Measurements from ENCODE around the gene HYI. TPM values are rescaled to one million over a fixed set of nuclear protein-coding genes. Genes with fewer than 3 reads are reported as not detected.
A peak's percentile ranks its signal among the peaks of the same experiment; 100 is the strongest.

HYI gene
- total RNA-seq, 6 experiments from 2014 or later, result 45.6 to 71.1 (median 61.7) TPM

- H3K4me1 Mint-ChIP-seq (ENCODE audit: low read depth), result peaks cover 12% of the 10 kb centered on the region; the same call in 1 of the 2 replicates
- H3K27me3 Mint-ChIP-seq (ENCODE audit: insufficient read depth), result no peaks in the 10 kb centered on the region
- no peak for TF ChIP-seq CTCF (IDR thresholded peaks at IDR 0.05)
- peaks cover 48% of the 10 kb centered on the region for H3K36me3 Mint-ChIP-seq (ENCODE audit: low read depth)
- H3K4me3 Mint-ChIP-seq, result no peak overlapping the region
- H3K9me3 Mint-ChIP-seq, result no peaks in the 10 kb centered on the region
- no peak overlapping the region for H3K27ac Mint-ChIP-seq
- DNase-seq, result no peak
Observed at GRCh38 chr1:43405219-43405875, 48.4 kb downstream of the HYI start.

- Mint-ChIP-seq H3K9me3 (no peaks in the 10 kb centered on the region), H3K4me3 (no peak overlapping the region), H3K36me3 (ENCODE audit: low read depth) (peaks cover 39% of the 10 kb centered on the region), H3K27ac (no peak overlapping the region), H3K4me1 (ENCODE audit: low read depth) (peaks cover 5% of the 10 kb centered on the region; the same call in 1 of the 2 replicates), H3K27me3 (ENCODE audit: insufficient read depth) (no peaks in the 10 kb centered on the region)
- DNase-seq, result no peak
- TF ChIP-seq CTCF (IDR thresholded peaks at IDR 0.05), result no peak
Observed at GRCh38 chr1:43404353-43404752, 49.4 kb downstream of the HYI start.

GRCh38 chr1:43402089-43402865 is 51.5 kb downstream of the HYI start:
- no peak overlapping the region for H3K4me3 Mint-ChIP-seq
- no peak for TF ChIP-seq CTCF (IDR thresholded peaks at IDR 0.05)
- H3K27ac Mint-ChIP-seq, result peak overlapping the region; percentile 10; the same call in 1 of the 2 replicates
- peaks cover 33% of the 10 kb centered on the region for H3K36me3 Mint-ChIP-seq (ENCODE audit: low read depth)
- no peaks in the 10 kb centered on the region for H3K27me3 Mint-ChIP-seq (ENCODE audit: insufficient read depth)
- no peaks in the 10 kb centered on the region for H3K4me1 Mint-ChIP-seq (ENCODE audit: low read depth)
- no peaks in the 10 kb centered on the region for H3K9me3 Mint-ChIP-seq
- no peak for DNase-seq

Small RNA genes lying within 50 kb of the gene (microRNA-seq; reads per million reads assigned to microRNA genes)
- gene MIR6735, result 2.3 reads per million

Other genes starting within 250 kb of the HYI start
- gene TMEM125, start 183.9 kb downstream of the HYI start, total RNA-seq (2021; fragmentation: NEBNext Ultra II Directional; extraction: Animal tissue kit (Norgen Biotek cat#: 25700)), result not detected
- gene C1orf210, start 168.3 kb downstream of the HYI start, total RNA-seq (2021; fragmentation: NEBNext Ultra II Directional; extraction: Animal tissue kit (Norgen Biotek cat#: 25700)), result not detected
- gene TIE1, start 152.9 kb downstream of the HYI start, total RNA-seq (2021; fragmentation: NEBNext Ultra II Directional; extraction: Animal tissue kit (Norgen Biotek cat#: 25700)), result 1 to 10 TPM in 1 of 6 experiments, under 1 TPM in 4, not detected in 1; 0.33 to 1.2 (median 0.54) TPM
- gene MPL, start 116.1 kb downstream of the HYI start, total RNA-seq (2021; fragmentation: NEBNext Ultra II Directional; extraction: Animal tissue kit (Norgen Biotek cat#: 25700)), result not detected
- gene CDC20, start 95.0 kb downstream of the HYI start, total RNA-seq (2021; fragmentation: NEBNext Ultra II Directional; extraction: Animal tissue kit (Norgen Biotek cat#: 25700)), result 100 to 1,000 TPM in 5 of 6 experiments, 10 to 100 TPM in 1; 87.0 to 221 (median 183) TPM
- 100 to 1,000 TPM; 137 to 185 (median 160) TPM for gene ELOVL1, start 85.9 kb downstream of the HYI start, total RNA-seq (2021; fragmentation: NEBNext Ultra II Directional; extraction: Animal tissue kit (Norgen Biotek cat#: 25700))
- gene MED8, start 64.1 kb downstream of the HYI start, total RNA-seq (2021; fragmentation: NEBNext Ultra II Directional; extraction: Animal tissue kit (Norgen Biotek cat#: 25700)), result 10 to 100 TPM; 56.0 to 64.0 (median 60.8) TPM
- 10 to 100 TPM; 17.2 to 21.8 (median 21.3) TPM for gene SZT2, start 64.0 kb downstream of the HYI start, total RNA-seq (2021; fragmentation: NEBNext Ultra II Directional; extraction: Animal tissue kit (Norgen Biotek cat#: 25700))
- 100 to 1,000 TPM in 4 of 6 experiments, 10 to 100 TPM in 2; 94.3 to 119 (median 109) TPM for gene PTPRF, start 77.0 kb upstream of the HYI start, total RNA-seq (2021; fragmentation: NEBNext Ultra II Directional; extraction: Animal tissue kit (Norgen Biotek cat#: 25700))
- 10 to 100 TPM; 24.8 to 37.0 (median 32.1) TPM for gene KDM4A, start 196.2 kb upstream of the HYI start, total RNA-seq (2021; fragmentation: NEBNext Ultra II Directional; extraction: Animal tissue kit (Norgen Biotek cat#: 25700))

Measured in HFFc6 (cell line).